ENCODE measurements around the gene AHDC1. TPM values are rescaled to one million over a fixed set of nuclear protein-coding genes. Genes with fewer than 3 reads are reported as not detected.
"Not testable (repeated sequence)": the region's sequence is repeated elsewhere in the genome, so short reads cannot be mapped to it uniquely, and the experiment has no call there.

The AHDC1 gene
- total RNA-seq, 2 donors from 2014 or later: 37.6 to 39.1 TPM

DNA sequence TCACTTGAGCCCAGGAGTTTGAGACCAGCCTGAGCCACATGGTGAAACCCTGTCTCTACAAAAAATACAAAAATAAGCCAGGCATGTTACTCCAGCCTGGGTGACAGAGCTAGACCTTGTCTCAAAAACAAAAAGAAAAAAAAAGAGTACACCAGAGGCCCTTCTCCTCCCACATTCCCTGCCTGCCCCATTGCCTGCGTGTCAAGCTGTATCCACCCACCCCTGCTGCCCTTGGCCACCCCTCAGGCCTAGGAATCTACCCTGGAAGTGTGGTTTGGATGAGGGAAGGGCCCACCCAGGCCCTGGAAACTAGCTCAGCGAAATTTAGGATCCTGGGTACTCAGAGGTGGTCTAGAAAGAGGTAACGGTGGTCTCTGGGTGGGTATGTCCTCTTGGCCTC is 88.3 kb downstream of the AHDC1 start:
- no peak for DNase-seq
- ATAC-seq: no peak
- intact Hi-C loops (cut with DNase I): no loop called here

DNA sequence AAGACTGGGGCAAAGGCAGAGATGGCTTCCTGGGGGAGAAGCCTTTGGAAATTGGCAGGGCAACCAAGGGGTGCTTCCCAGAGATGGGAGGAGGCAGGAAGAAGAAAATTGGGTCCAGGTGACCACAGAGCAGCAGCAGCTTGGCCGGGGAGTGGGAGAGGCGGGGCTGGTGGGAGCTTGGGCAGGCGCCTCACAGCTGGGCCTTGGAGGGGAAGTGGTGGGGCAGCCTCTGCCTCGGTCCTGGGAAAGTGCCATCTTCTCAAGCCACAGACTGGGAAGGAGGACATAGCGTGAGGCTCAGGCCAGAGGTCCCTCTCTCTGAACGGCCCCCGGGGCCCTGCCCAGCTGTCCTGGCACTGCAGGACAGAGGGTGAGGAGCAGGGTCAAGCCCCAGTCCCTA is 90.0 kb downstream of the AHDC1 start:
- intact Hi-C loops (cut with DNase I): no loop called here
- DNase-seq: no peak
- ATAC-seq: peak; percentile 56 to 67

DNA sequence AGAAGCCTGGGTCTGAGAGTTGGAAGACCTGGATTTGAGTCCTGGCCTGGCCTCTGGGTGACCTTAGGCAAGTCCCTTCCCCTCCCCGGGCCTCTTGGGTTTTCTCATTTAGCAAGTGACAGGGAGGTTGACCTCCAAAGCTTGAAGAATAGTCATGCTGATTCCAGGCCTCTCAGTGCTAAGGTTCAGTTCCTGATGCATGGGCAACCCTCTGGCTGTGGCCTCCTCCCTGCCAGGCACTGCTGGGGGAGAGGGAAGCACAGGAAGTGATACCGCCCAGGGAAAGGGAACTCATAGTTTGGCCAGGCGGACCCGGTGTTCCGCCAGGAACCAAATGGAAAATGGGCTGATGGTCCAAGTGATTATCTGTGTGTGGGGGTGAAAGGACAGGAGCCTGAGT is 90.4 kb downstream of the AHDC1 start:
- intact Hi-C loops (cut with DNase I): no loop called here
- ATAC-seq (peak; percentile 4 to 63), DNase-seq (peak; percentile 70)

DNA sequence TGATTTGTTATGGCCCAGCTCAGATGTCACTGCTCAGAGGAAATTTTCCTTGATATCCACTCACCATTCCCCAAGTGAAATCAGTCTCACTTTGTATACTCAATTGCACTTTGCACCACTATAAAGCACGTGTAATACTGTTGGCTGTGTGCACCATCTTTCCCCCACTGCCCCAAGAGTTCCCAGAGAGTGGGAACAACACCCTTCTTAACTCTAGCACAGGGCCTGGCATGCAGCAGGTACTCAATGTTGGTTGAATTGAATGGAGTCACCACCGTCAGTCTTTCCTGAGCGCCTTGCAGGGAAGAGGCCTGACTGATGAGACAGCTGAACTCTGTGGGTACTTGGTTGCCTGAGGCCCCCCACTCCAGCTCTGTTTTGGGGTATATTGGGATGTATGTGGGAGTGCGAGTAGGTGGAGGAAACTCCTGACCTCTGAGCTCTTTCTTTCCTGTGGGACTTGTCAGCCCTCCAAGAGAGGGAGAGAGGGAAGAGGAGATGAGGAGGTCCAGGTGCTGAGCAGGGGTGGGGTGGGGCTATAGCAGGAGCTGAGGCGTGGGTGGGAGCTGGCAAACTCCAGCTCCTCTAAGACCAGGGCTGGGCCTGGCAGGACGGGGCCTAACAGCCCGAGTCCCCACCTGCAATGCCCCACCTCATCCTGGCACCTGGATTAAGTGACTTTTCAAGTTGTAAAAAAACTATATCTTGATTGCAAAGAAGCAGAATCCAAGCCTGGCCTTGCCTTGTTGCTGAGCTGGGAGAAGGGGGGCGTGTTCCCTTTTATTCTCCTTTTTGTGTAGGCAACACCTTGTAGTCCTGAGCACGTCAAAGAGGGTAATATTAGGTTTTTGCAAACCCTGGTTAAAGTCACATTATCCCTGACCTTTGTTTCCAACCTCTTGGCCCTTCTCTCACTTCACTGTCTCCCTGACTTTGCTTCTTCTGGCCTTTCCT is 94.5 kb downstream of the AHDC1 start:
- no peak for ATAC-seq
- intact Hi-C loops (cut with DNase I): no loop called here
- DNase-seq: no peak

DNA sequence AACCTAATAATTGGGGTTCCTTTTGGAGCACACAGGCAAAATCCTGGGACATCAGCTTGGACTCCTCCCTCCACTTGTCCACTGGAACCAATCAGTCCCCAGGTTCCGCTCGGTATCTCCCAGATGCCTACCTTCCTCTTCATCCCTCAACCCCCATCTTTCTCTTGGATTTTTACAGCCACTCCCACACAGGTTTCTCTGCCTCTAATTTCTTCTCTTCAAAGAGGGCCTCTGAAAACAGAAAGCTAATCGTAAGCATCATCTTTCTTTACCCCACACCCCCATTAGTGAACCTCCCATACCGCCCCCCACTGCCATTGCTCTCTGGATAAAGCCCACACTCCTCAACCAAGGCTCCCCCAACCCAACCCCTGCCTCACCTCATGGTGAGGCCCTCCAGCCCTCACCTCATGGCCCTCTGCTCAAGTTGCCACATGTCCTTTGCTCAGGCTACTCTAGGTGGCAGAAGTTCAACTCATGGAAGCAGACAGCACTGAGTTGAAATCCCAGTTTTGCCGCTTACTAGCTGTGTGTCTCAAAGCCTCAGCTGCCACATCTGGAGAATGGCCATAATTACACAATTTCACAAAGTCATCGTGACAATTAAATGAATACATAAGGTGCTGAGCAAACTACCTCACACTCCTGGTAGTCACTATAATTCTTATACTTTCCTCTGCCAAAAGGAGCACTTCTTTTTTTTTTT is 95.8 kb downstream of the AHDC1 start:
- no peak for DNase-seq
- intact Hi-C loops (cut with DNase I): no loop called here
- no peak for ATAC-seq

DNA sequence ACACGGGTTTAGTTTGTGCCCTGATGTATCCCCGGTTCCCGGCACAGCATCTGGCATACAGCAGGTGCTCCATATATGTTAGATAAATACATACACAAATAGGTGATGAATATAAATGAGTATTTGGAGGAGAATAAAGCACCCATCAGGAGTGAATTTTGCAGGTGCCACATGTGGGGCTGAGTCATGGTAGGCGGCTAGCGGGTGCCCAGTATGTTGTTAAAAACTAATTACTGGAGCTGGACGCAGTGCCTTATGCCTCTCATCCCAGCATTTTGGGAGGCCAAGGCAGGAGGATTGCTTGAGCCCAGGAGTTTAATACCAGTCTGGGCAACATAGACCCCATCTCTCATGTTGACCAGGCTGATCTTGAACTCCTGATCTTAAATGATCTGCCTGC is 97.2 kb downstream of the AHDC1 start:
- ATAC-seq (no peak), DNase-seq (no peak)
- intact Hi-C loops (cut with DNase I): no loop called here

DNA sequence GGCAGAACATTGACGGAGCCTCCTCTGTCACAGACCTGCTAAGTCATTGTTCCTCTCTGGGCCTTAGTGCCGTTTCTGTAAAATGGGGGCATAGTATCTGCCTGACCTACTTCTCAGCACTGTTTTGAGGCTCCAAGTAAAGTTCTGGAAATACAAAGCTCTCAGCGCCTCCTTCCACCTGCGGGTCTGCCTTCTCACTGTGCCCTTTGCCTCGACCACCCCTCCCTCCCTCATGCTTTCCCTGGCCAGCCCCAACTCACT is 98.6 kb downstream of the AHDC1 start:
- ATAC-seq (no peak), DNase-seq (no peak)
- intact Hi-C loops (cut with DNase I): no loop called here

DNA sequence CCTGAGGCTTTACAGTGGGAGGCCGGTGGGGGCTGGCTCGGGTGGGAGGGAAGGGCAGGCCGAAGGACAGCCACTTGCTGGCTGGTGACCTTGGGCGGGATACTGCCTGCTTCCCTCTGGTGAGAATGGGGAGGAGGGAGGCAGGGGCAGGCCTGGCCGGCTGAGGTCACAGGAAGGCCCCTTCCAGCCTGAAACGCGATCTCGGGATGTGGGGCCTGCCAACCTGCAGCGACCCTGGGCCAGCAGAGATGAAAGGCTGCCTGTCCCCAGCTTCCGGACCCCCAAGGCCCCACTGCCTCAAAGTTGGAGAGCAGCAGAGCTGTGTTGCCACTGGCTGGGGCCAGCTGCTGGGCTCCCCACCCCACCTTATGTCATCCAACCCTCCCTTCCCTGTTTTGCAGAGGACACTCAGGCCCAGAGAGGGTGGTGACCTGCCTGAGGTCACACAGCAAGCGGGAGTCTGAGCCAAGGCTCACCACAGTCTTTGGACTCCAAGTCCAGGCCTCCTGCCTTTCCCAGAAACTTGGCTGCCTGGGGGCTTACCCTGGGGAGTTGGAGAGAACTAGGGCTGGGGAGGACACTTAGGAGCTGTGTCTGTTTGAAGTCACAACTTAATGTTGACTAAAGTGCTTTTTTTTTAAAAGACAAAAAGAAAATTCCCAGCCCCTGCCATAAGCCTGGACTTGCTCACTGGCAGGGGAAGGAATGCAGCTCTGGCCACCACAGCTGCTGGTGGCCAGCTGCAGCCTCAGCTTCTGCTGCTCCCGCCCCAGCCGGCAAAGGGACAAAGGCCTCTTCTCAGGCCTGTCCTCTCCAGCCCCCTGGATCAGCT is 99.1 kb downstream of the AHDC1 start:
- ATAC-seq (peak; percentile 94 to 95), DNase-seq (peak; percentile 91)
- intact Hi-C loops (cut with DNase I): no loop called here

DNA sequence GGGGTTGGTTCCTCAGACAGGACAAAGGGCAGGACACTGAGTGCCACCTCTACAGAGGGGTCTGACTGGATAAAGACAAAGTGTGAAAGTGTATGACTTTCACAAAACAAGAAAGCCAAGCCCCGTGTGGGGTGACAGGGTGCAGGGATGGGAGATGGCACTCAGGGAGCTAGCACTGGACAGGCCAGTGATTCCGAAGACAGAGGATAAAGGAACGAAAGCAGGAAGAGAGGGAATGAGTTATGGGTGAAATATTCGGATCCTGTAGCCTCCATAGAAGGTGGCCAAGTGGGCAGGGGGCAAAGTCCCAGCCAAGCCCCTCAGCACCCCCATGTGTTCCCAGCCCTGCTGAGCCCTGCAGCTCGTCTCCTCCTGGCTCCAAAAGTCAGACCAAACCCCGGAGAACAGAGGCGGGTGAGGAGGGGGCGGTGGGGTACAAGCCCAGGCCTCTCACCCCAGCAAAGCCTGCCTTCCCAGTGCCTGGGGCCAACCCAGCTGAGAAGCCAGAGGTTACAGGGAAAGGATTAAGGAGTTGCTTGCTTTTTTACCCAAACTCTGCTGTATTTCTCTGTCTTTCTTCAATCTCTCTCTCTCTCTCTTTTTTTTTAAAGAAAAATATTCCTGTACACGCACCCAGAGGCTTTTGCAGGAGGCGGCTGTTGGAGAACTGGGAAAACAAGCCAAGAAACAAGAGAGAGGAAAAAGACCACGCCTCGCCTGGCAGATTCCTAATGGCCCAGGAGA is 99.9 kb downstream of the AHDC1 start:
- intact Hi-C loops (cut with DNase I): no loop called here
- ATAC-seq: peak; percentile 7
- no peak for DNase-seq

DNA sequence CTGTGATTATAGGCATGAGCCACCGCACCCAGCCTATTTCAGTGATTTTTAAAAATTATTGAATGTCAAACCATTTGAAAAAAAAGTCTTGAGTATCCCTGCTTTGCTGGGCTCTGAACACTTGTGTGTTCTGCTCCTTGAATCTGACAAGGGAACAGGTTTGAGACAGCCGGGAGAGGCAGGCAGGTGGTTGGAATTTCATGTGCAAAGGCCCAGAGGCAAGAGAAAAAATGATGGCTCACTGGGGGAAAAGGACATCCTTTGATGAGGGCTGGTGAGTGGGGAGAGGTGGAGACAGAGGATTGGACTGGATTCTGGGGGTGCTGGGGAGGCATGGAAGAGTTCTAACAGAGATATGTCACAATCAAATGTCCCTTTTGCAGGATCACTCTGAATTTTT is 100.9 kb downstream of the AHDC1 start:
- intact Hi-C loops (cut with DNase I): no loop called here
- DNase-seq: no peak

DNA sequence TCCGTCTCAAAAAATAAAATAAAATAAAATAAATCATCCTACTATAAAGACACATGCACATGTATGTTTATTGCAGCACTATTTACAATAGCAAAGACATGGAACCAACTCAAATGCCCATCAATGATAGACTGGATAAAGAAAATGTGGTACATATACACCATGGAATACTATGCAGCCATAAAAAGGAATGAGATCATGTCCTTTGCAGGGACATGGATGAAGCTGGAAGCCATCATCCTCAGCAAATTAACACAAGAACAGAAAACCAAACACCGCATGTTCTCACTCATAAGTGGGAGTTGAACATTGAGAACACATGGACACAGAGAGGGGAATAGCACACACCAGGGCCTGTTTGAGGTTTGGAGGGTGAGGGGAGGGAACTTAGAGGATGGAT is 102.8 kb downstream of the AHDC1 start:
- ATAC-seq; DNase-seq; intact Hi-C loops (cut with DNase I): not testable (repeated sequence)

More for the DNA sequence above, 100.9 kb downstream of the AHDC1 start:
- no peak for ATAC-seq

DNA sequence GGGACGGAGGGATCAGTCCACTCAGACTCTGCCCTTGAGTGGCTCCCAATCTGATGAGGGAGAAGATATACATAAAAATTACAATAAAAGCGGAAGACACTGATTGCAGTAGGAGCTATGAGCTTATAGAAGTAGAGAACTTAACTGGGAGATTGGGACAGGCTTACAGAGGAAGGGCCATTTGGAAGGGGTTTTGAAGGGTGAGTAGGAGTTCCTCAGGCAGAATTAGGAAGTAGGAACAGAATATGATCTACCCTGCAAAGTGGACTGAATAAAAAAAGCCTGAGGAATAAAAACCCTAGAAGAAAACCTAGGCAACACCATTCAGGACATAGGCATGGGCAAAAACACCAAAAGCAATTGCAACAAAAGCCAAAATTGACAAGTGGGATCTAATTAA is 104.8 kb downstream of the AHDC1 start:
- ATAC-seq: no peak
- intact Hi-C loops (cut with DNase I): loop anchor here in 1 of 2 donors (10.0 kb wide), 1 partner anchor 106 kb away; the partner anchor contains the start of gene AHDC1
- no peak for DNase-seq

DNA sequence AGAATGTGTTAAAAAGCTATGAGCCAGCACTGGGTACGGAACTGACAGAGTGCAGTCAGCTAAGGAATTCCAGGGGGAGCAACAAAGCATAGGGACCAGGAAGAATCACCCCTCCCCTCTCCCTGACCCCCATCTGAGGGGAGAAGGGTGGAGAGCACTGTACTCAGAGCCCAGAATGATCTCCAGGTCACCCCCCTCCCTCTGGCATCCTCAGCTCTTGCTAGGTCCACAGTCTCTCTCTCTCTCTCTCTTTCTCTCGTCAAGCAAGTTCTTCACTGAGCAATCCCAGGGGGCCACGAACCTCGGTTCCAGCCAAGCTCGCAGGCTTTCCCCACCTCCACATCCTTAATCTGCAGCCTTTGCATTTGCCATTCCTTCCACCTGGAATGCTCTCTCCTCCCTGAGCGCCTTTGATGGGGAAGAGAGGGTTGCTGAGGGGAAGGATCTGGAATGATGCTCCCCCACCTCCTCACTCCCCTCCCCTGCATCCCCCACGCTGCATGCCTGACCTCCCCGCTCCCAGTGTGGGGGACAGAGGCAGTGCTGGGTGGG is 107.3 kb downstream of the AHDC1 start:
- peak; percentile 30 to 53 for ATAC-seq
- DNase-seq: no peak
- intact Hi-C loops (cut with DNase I): loop anchor here in 1 of 2 donors (10.0 kb wide), 1 partner anchor 108 kb away; the partner anchor contains the start of gene AHDC1

DNA sequence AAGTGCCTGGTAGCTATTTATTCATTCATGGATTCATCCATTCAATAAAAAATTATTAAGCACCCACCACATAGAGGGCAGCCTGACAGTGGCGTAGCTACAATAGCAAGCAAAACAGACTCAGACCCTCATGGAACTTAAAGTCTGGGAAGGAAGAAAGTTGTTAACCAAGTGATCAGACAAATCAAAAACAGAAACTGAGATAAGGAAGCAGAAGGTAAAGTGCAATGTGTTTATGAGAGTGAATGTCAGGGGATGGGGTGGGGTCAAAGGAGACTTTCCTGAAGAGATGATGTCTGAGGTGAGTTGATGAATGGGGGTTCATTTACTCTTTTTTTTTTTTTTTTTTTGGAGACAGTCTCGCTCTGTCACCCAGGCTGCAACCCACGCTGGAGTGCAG is 111.1 kb downstream of the AHDC1 start:
- ATAC-seq: no peak
- intact Hi-C loops (cut with DNase I): loop anchor here in 1 of 2 donors (10.0 kb wide), 1 partner anchor 112 kb away; the partner anchor contains the start of gene AHDC1
- DNase-seq: no peak

DNA sequence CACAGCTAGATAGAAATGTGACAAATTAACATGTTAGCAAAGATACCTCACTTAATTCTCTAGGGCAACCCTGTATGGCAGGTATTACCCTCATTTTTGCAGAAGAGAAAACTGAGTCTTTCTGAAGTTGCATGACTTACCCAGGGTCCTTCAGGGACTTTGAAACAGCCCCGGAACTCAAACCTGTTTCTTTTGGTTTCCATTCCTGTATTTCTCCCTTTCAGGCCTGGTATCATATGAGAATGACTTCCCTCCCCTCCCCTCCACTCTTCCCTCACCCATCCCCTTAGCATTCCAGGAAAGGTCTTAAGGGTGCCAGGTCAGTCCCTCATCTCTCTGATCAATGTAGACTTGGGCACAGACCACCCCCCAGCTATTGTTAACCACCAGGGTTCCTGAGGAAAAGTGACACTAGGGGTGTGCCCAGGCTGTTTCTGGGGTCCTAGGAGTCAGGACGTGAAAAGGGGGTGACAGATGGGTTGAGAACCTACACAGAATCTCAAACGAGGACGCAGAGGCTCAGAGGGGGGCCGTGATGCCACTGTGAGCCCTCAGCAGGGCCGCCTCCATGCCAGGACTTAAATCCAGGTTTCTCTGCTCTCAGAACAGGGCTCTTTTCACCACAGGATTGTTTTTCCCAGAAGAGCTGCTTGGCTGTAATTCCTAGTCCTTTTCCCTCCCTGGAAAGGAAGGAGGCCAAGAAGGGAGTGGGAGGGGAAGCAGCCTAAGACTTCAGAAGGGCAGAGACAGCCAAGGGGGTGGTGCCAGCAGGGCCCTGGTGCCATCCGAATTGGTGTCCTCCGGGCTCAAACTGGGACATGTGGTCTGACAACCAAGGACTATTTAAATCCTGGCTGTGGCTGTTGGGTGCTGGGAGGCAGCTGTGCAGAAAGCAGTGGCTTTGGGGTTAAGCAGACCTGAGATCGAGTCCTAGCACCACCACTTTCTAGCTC is 111.9 kb downstream of the AHDC1 start:
- intact Hi-C loops (cut with DNase I): loop anchor here in 1 of 2 donors (10.0 kb wide), 1 partner anchor 113 kb away; the partner anchor contains the start of gene AHDC1
- ATAC-seq (peak in 1 of 2 donors; percentile 5), DNase-seq (peak; percentile 54)

DNA sequence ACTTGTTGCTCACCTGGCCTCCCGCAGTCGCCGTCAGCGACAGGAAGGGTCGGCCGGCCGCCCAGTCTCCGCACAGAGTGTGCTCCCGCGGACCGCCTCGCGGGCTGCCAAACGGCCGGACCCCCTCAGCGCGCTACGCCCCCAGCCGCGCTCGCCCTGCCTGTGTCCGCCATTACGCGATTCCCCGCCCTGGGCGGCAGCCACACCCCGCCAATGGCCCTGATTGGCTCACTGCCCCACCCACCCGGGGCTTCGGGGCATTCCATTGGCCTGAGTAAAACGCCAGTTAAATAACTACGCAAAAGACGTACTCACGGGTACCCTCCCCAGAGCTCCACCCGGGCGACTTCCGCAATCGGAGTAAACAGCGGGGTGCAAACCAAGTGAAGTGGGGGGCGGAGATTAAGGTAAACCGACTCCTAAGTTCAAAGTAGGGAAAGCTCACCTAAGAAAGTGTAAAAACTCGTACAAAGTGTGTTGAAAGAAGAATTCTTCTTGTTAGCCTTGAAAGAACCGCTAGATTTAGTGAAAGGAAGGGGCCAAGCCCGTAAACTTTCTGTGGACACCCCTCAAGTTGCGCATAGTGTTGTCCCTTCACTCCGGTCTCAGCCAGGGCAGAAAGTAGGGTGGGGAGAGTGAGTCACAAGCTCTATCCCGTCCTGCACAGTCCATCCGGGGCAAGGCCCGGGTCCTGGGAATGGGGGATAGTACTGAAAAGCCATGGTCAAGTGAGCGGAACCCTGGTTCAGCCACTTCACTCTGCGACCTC is 113.8 kb downstream of the AHDC1 start, which contains the start of gene WASF2:
Gene WASF2, minus strand, starts transcription at position 195 of the 769 bp plus-strand sequence. CDS start 61,277 bp downstream, outside the sequence.
- intact Hi-C loops (cut with DNase I): loop anchor here (5.0 to 10.0 kb wide), 3 partner anchors 55 to 115 kb away; partner anchors contain the start of gene AHDC1 (in 1 of the 2)
- ATAC-seq (peak; percentile 95 to 96), DNase-seq (peak; percentile 97)

All from left cardiac atrium (tissue), 4 donors.